ENCODE measurements around the gene TEX264.

TEX264 gene

GRCh38 chr3:51692980-51693395 is 21.9 kb downstream of the TEX264 start:
- DNase-seq (ENCODE audit: low spot score), result no peak

DNA sequence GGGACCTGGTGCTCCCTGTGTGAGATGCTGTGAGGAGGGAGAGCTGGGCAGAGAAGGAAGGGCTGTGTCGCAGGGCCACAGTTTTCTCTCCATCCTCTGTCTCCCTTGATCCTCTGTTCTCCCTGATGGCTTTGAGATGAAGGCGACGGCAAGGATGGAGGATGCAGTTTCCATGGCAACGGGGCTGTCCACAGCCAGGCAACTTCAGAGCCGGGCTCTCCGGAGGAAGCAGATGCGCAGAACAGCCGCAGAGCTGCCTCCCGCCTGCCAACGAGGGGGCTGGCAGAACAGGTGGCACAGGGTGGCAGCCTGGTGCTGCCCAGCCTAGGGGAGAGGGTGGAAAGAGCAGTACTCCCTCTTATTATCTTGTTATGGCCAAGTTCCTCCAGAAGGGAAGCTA is 25.9 kb downstream of the TEX264 start:
- DNase-seq (ENCODE audit: low spot score), result no peak

GRCh38 chr3:51698209-51698608 is 27.2 kb downstream of the TEX264 start:
- DNase-seq (ENCODE audit: low spot score), result no peak

DNA sequence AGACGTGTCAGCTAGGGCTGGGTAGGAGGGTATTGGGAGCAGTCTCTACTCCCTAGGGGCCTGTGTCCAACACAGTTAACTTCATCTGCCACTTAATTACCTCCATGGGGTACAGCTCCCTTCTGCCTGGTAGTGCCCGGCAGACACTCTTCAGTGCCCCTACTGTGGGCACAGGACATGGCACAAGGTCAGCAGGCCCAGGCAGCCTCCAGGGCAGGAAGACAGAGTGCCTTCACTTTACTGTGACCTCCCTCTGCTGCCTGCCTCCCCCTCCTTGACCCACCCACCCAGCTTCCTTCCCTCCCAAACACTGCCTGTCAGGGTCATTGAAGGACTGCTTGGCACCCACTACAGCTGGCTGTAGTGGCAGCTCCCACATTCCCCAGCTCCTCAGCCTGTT is 29.4 kb downstream of the TEX264 start:
- DNase-seq (ENCODE audit: low spot score), result no peak

- DNase-seq (ENCODE audit: low spot score), result no peak
These were observed 31.1 kb downstream of the TEX264 start for GRCh38 chr3:51702156-51702555.

DNA sequence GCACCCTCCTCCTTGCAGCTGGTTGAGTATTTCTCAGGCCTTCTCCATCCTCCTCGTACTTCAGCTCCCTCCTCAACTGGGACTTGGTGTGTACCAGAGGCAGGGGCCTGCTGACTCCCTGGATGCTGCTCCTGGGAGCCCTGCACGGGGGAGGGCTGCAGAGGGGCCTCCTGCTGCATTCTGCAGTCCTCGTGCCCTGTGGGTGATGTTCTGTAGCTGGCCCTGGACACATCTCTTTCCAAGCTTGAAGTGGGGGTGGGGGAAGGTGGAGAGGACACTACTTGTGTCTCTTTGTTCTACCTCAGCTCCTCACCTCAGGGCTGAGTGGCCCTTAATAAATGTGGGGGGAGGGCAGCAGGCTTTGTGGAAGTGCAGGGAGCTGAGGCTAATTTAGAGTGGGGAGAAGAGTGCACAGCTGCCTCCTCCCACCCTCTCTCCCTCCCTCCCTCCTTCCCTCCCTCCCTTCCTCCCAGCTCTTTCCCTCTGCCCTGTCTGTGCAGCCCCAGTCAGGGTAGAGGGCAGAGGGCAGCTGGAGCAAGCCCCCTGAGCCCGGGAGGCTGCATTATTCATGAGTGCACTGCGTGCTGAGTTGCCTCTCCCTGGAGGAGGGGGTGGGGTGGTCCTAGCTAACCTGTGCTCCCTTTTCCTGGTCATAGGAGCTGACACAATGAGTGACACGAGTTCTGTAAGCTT is 32.2 kb downstream of the TEX264 start:
- no peak for DNase-seq (ENCODE audit: low spot score)

- DNase-seq (ENCODE audit: low spot score), result no peak
These were observed 32.9 kb downstream of the TEX264 start for GRCh38 chr3:51703761-51704510.

DNA sequence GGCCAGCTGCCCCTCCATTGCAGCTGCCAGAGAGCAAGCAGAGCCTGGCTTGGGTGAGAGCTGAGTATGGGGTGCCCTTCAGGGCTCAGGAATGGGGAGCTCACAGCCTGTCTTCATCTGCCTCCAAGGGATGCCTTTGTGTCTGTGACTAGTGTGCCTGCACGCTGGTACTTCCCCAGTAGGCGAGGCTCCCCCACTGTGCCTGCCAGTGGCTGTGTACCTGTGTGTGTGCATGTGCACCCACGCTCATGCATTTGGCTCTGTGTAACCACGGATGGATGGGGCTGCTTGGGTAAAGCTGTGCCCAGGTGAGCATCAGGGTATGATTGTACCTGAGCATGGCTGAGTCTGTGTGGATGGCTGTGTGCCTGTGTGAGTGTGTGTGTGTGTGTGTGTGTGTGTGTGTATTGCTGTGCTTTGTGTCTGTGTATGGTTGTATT is 33.5 kb downstream of the TEX264 start:
- DNase-seq (ENCODE audit: low spot score), result no peak

GRCh38 chr3:51705276-51706020 is 34.4 kb downstream of the TEX264 start:
- no peak for DNase-seq (ENCODE audit: low spot score)

DNA sequence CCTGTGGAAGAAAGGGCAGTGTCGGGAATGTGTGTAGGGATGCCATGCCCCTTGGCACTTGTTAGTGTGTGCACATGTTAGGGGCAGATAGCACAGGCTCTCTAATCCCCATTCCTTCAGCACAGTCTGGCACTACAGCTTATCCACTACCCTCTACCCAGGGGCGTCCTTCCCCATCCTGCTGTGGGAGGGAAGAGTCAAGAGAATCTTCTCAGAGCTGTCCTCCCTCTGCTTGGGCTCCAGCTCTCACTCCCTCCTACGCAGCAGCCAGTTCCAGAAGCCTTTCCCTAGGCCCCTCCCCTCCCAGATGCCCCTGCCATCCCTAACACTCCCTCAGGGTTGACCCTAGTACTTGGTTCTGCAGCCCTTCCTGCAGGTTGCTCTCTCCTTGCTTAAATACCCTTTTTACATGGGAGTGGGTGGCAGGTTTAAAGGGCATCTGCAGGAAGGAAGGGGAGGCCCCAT is 35.0 kb downstream of the TEX264 start:
- no peak for DNase-seq (ENCODE audit: low spot score)

GRCh38 chr3:51706788-51707731 is 36.0 kb downstream of the TEX264 start, which contains the start of gene GRM2:
Gene GRM2, plus strand, starts transcription at chr3:51707068. Its CDS starts 1,916 bp downstream, at chr3:51708984.
- DNase-seq (ENCODE audit: low spot score), result no peak

- no peak for DNase-seq (ENCODE audit: low spot score)
These were observed 37.3 kb downstream of the TEX264 start for GRCh38 chr3:51708216-51708845.

DNA sequence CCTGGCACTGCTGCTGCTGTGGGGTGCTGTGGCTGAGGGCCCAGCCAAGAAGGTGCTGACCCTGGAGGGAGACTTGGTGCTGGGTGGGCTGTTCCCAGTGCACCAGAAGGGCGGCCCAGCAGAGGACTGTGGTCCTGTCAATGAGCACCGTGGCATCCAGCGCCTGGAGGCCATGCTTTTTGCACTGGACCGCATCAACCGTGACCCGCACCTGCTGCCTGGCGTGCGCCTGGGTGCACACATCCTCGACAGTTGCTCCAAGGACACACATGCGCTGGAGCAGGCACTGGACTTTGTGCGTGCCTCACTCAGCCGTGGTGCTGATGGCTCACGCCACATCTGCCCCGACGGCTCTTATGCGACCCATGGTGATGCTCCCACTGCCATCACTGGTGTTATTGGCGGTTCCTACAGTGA is 38.0 kb downstream of the TEX264 start:
- DNase-seq (ENCODE audit: low spot score), result no peak

DNA sequence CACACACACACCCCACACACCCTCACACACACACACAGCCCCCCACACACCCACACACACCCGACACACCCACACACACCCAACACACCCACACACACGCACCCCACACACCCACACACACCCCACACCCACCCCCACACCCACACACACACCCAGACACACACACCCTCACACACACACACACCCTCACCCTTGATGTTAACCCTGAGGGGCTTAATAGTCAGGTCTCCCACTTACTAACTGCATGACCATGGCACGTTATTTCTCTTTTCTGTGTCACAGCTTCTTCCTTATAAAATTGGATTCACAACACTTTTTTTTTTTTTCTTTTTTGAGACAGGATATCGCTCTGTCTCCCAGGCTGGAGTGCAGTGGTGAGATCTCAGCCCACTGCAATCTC is 38.6 kb downstream of the TEX264 start:
- no peak for DNase-seq (ENCODE audit: low spot score)

DNA sequence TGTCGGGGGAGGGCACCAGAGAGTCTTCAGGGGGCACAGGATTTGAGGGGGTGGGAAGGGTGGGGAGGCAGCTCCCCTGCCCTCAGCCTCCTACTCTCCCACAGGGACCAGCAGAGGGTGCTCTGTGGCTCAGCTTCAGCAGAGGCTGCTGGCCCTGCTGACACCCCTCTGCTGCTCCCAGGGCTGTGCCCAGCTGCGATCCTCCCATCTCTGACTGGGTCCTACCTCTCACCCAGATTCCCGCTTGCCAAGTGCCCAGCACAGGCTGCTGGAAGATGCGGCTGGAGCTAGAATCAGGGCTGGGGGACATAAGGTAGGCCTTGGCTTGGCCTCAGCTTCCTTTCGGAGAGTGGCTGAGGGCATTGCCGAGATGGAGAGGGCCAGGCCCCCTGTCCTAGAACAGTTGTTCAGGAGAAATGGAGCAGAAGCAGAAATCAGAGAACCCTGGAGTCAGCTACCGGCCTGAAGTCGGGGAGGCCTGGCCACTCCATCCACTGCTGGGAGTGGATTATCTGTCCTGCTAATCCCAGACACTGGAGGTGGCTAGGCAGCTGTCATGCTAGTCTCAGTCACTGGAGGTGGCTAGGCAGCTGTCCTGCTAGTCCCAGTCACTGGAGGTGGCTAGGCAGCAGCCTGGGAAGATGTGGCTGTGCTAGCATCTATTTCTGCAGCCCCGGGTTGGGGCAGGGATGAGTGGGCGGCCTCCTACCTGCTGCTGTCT is 39.7 kb downstream of the TEX264 start:
- DNase-seq (ENCODE audit: low spot score), result no peak

- DNase-seq (ENCODE audit: low spot score), result no peak
These were observed 40.4 kb downstream of the TEX264 start for GRCh38 chr3:51711352-51712037.

DNA sequence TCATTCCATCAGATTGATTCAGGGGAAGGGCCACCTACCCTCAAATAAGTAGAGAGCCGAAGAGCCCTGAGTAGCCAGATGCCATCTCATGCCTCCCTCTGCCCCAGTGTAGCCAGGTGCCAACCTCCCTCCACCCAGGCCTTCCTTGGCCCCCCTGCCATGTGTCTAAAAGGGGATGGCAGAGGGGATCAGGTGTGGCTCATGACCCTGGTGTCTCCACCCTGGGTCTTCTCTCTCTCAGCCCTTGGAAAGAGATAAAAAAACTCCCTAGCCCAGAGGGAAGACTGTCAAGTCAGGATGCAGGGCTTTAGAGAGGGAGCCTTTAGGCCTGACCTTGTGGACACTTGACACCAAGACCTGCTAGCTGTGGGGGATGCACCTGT is 41.0 kb downstream of the TEX264 start:
- no peak for DNase-seq (ENCODE audit: low spot score)

- no peak for DNase-seq (ENCODE audit: low spot score)
These were observed 41.5 kb downstream of the TEX264 start for GRCh38 chr3:51712511-51712931.

- no peak for DNase-seq (ENCODE audit: low spot score)
These were observed 41.9 kb downstream of the TEX264 start for GRCh38 chr3:51712963-51713362.

All from pons (tissue), 1 donor.